PFSK-1 (cell line): ENCODE data around the gene GPR84.

Experiments used
- POLR2AphosphoS5 ChIP-seq: IDR thresholded peaks from 2 replicates; pipeline ENCODE4 v1.6.1; 2012; ENCODE audit warnings: low read depth, mild to moderate bottlenecking, control low read depth, low read length, moderate library complexity
- TAF1 ChIP-seq: IDR thresholded peaks from 2 replicates; pipeline ENCODE4 v1.6.1; 2012; ENCODE audit warnings: low read length, control low read depth, borderline replicate concordance; ENCODE audit not compliant: insufficient read depth
- TF ChIP-seq, protein P1 (sequence below), 2 experiments: IDR thresholded peaks; 2 replicates each; pipeline versions ENCODE4 v1.6.1 to v1.8.0; 2011 to 2012; ENCODE audit warnings: low read depth in 2 of 2, low read length in 2 of 2, control low read depth in 1 of 2, inconsistent platforms in 1 of 2, mild to moderate bottlenecking in 1 of 2, moderate library complexity in 1 of 2; ENCODE audit not compliant: insufficient read depth in 1 of 2

DNA sequence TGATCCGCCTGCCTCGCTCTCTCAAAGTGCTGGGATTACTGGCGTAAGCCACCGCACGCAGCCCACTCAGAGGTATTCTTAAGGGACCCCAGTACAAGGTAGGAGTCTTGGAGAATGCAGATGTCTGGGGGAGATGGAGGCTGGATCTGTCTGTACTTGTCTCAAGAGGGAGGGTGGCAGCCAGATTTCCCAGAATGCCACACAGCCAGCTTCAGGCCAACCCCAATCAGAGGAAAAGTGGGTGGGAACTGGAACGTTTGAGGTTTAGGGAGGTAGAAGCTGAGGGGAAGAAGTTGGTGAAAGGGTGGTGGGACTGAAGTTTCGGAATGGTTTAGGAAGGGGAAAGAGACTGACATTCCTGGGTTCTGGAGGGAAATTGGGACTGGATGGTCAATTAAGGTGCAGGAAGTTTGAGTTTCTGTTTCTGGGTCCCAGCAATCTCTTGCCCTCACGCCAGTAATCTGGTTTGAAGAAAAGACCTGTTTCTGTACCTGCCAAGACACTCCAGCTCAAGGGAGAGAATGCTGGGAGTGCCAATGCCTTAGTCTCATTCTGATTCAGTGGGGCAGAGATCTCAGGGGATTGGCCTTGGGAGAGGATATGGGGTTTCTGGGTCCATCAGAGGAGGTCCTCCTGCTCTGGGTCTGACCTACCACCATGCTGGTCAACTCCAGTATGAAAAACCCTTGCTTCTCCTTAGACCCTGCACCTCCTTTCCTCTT is 28.4 kb upstream of the GPR84 start:
- TF ChIP-seq, protein P1, sequence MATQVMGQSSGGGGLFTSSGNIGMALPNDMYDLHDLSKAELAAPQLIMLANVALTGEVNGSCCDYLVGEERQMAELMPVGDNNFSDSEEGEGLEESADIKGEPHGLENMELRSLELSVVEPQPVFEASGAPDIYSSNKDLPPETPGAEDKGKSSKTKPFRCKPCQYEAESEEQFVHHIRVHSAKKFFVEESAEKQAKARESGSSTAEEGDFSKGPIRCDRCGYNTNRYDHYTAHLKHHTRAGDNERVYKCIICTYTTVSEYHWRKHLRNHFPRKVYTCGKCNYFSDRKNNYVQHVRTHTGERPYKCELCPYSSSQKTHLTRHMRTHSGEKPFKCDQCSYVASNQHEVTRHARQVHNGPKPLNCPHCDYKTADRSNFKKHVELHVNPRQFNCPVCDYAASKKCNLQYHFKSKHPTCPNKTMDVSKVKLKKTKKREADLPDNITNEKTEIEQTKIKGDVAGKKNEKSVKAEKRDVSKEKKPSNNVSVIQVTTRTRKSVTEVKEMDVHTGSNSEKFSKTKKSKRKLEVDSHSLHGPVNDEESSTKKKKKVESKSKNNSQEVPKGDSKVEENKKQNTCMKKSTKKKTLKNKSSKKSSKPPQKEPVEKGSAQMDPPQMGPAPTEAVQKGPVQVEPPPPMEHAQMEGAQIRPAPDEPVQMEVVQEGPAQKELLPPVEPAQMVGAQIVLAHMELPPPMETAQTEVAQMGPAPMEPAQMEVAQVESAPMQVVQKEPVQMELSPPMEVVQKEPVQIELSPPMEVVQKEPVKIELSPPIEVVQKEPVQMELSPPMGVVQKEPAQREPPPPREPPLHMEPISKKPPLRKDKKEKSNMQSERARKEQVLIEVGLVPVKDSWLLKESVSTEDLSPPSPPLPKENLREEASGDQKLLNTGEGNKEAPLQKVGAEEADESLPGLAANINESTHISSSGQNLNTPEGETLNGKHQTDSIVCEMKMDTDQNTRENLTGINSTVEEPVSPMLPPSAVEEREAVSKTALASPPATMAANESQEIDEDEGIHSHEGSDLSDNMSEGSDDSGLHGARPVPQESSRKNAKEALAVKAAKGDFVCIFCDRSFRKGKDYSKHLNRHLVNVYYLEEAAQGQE (IDR thresholded peaks at IDR 0.05; ENCODE audit: insufficient read depth in 1 of 2, low read depth in 2 of 2, low read length in 2 of 2): no peak
- no peak for TF ChIP-seq POLR2AphosphoS5
- TF ChIP-seq TAF1: no peak
